SK-N-SH (cell line): ENCODE data around the gene CD59.

ENCODE experiments used
- CHD2 ChIP-seq: fragments of 150-350 bp; IDR thresholded peaks from 2 replicates; pipeline ENCODE4 v1.6.1; 2018; ENCODE audit warnings: low read length; ENCODE audit not compliant: partially characterized antibody
- CTCF ChIP-seq: fragments of 200-600 bp; sonication (generic); IDR thresholded peaks from 2 replicates; pipeline ENCODE4 v1.6.1; 2017; ENCODE audit warnings: antibody characterized with exemption, mild to moderate bottlenecking, moderate library complexity
- ELF1 ChIP-seq: IDR thresholded peaks from 2 replicates; pipeline ENCODE4 v1.4.0; 2012
- EZH2phosphoT487 ChIP-seq: fragments of 200-600 bp; sonication (generic); IDR thresholded peaks from 2 replicates; pipeline ENCODE4 v1.6.1; 2017; ENCODE audit warnings: low read depth, mixed run types, mild to moderate bottlenecking, antibody characterized with exemption, moderate library complexity, borderline replicate concordance
- GABPA ChIP-seq: IDR thresholded peaks from 2 replicates; pipeline ENCODE4 v1.4.0; 2012; ENCODE audit warnings: low read depth, mild to moderate bottlenecking
- PBX3 ChIP-seq: IDR thresholded peaks from 2 replicates; pipeline ENCODE4; 2012
- POLR2AphosphoS5 ChIP-seq: IDR thresholded peaks from 2 replicates; pipeline ENCODE4 v1.6.1; 2012; ENCODE audit warnings: low read depth, low read length
- RAD21 ChIP-seq: IDR thresholded peaks from 2 replicates; pipeline ENCODE4 v1.6.1; 2012; ENCODE audit warnings: mild to moderate bottlenecking, low read length
- REST ChIP-seq: IDR thresholded peaks from 2 replicates; pipeline ENCODE4 v1.6.1; 2012; ENCODE audit warnings: mild to moderate bottlenecking, low read depth, low read length, moderate library complexity
- SMC3 ChIP-seq: IDR thresholded peaks from 2 replicates; pipeline ENCODE4 v1.6.1; 2012; ENCODE audit warnings: low read depth, low read length, improper control_type of control experiment
- TAF1 ChIP-seq: IDR thresholded peaks from 2 replicates; pipeline ENCODE4 v1.6.1; 2012; ENCODE audit warnings: low read depth, mild to moderate bottlenecking, low read length, moderate library complexity, borderline replicate concordance
- TCF12 ChIP-seq: IDR thresholded peaks from 2 replicates; pipeline ENCODE4 v1.4.0; 2012

- TF ChIP-seq GABPA (no peak), REST (no peak), CTCF (no peak), TCF12 (no peak), EZH2phosphoT487 (no peak), RAD21 (no peak), ELF1 (no peak), CHD2 (no peak), TAF1 (no peak), POLR2AphosphoS5 (no peak), SMC3 (no peak), PBX3 (no peak)
Observed at GRCh38 chr11:33674035-33674814, 62.0 kb downstream of the CD59 start.
